Measurements from ENCODE around the gene APLF.

- TF ChIP-seq POLR2A (IDR thresholded peaks at IDR 0.05) (no peak), CTCF (IDR thresholded peaks at IDR 0.05) (no peak)
Measured at GRCh38 chr2:68607837-68608236, 140.5 kb downstream of the APLF start.

Measured in ovary (tissue), 3 donors.